ENCODE measurements around the gene SLC9A5.

SLC9A5 gene

GRCh38 chr16:67248401-67249177 lies at the start of gene SLC9A5:
SLC9A5 (plus strand) TSS chr16:67248979; CDS start chr16:67249015, 36 bp downstream.
- Histone ChIP-seq H3K9ac (ENCODE audit: low read depth, low read length) (peak within 1 kb of the TSS; percentile 71), H3K79me2 (ENCODE audit: insufficient read depth, low read length) (0 out of 2 replicates have a peak, but pooled peaks cover 3% of the 10 kb centered on the region), H3K9me3 (ENCODE audit: insufficient read depth, low read length, severe bottlenecking) (no peaks in the 10 kb centered on the region), H3K27ac (ENCODE audit: low read length) (peak within 1 kb of the TSS; percentile 41; the same call in 1 of the 2 replicates), H3K4me3 (ENCODE audit: low read depth in 1 of 2, low read length in 2 of 2) (peak within 1 kb of the TSS; percentile 19 to 79; a peak in 3 of 4 replicates), H3K4me1 (ENCODE audit: insufficient read depth, low read length) (peaks cover 55% of the 10 kb centered on the region), H3K36me3 (ENCODE audit: insufficient read depth, low read length) (no peaks in the 10 kb centered on the region), H4K20me1 (ENCODE audit: insufficient read depth, low read length) (peaks cover 14% of the 10 kb centered on the region), H3K4me2 (ENCODE audit: insufficient read depth, low read length) (peak within 1 kb of the TSS; percentile 69), H3K27me3 (ENCODE audit: insufficient read depth, low read length, poor library complexity) (peaks cover 26% of the 10 kb centered on the region), H2AFZ (ENCODE audit: low read depth, low read length) (peak within 1 kb of the TSS; percentile 76)
- peak; percentile 21 for TF ChIP-seq CTCF (IDR thresholded peaks at IDR 0.05; ENCODE audit: borderline replicate concordance, extremely low read depth, low read length, poor library complexity, severe bottlenecking)
- peak; percentile 70 for TF ChIP-seq EZH2 (IDR thresholded peaks at IDR 0.05; ENCODE audit: borderline replicate concordance, low read depth, low read length, severe bottlenecking)
- DNase-seq (peak; percentile 21), ATAC-seq (ENCODE audit: insufficient read depth, low read depth) (no peak)

GRCh38 chr16:67199011-67199807 lies 49.6 kb upstream of the SLC9A5 start, which contains the start of gene ELMO3:
ELMO3 (plus strand) TSS chr16:67199131; CDS start chr16:67199327, 196 bp downstream.
- no peak for ATAC-seq (ENCODE audit: insufficient read depth, low read depth)
- H3K36me3 ChIP-seq (ENCODE audit: insufficient read depth, low read length), result peaks cover 93% of the 10 kb centered on the region

GRCh38 chr16:67199808-67200198 lies 49.0 kb upstream of the SLC9A5 start:
- H3K27ac ChIP-seq (ENCODE audit: low read length), result no peak overlapping the region
- H3K27me3 ChIP-seq (ENCODE audit: insufficient read depth, low read length, poor library complexity), result no peaks in the 10 kb centered on the region
- no peaks in the 10 kb centered on the region; the same call in none of the 2 replicates for H3K4me1 ChIP-seq (ENCODE audit: insufficient read depth, low read length)
- H3K4me2 ChIP-seq (ENCODE audit: insufficient read depth, low read length), result no peak overlapping the region
- DNase-seq (no peak), ATAC-seq (ENCODE audit: insufficient read depth, low read depth) (no peak)
- no peak overlapping the region for H3K9ac ChIP-seq (ENCODE audit: low read depth, low read length)
- H3K36me3 ChIP-seq (ENCODE audit: insufficient read depth, low read length), result peaks cover 89% of the 10 kb centered on the region
- H3K79me2 ChIP-seq (ENCODE audit: insufficient read depth, low read length), result peaks cover 4% of the 10 kb centered on the region
- H3K9me3 ChIP-seq (ENCODE audit: insufficient read depth, low read length, severe bottlenecking), result no peaks in the 10 kb centered on the region
- H4K20me1 ChIP-seq (ENCODE audit: insufficient read depth, low read length), result peaks cover 31% of the 10 kb centered on the region
- no peak overlapping the region for H2AFZ ChIP-seq (ENCODE audit: low read depth, low read length)
- H3K4me3 ChIP-seq (ENCODE audit: low read depth in 1 of 2, low read length in 2 of 2), result no peak overlapping the region
- TF ChIP-seq CTCF (IDR thresholded peaks at IDR 0.05; ENCODE audit: borderline replicate concordance, extremely low read depth, low read length, poor library complexity, severe bottlenecking), result no peak
- no peak for TF ChIP-seq EZH2 (IDR thresholded peaks at IDR 0.05; ENCODE audit: borderline replicate concordance, low read depth, low read length, severe bottlenecking)

More at GRCh38 chr16:67199011-67199807, 49.6 kb upstream of the SLC9A5 start, which contains the start of gene ELMO3:
- Histone ChIP-seq H3K4me3 (ENCODE audit: low read depth in 1 of 2, low read length in 2 of 2) (no peak within 1 kb of the TSS), H3K4me2 (ENCODE audit: insufficient read depth, low read length) (no peak within 1 kb of the TSS), H2AFZ (ENCODE audit: low read depth, low read length) (no peak within 1 kb of the TSS), H3K9ac (ENCODE audit: low read depth, low read length) (no peak within 1 kb of the TSS), H3K4me1 (ENCODE audit: insufficient read depth, low read length) (peaks cover 6% of the 10 kb centered on the region), H3K27ac (ENCODE audit: low read length) (no peak within 1 kb of the TSS), H3K79me2 (ENCODE audit: insufficient read depth, low read length) (peaks cover 10% of the 10 kb centered on the region), H3K27me3 (ENCODE audit: insufficient read depth, low read length, poor library complexity) (no peaks in the 10 kb centered on the region), H4K20me1 (ENCODE audit: insufficient read depth, low read length) (peaks cover 37% of the 10 kb centered on the region), H3K9me3 (ENCODE audit: insufficient read depth, low read length, severe bottlenecking) (no peaks in the 10 kb centered on the region)
- TF ChIP-seq EZH2 (IDR thresholded peaks at IDR 0.05; ENCODE audit: borderline replicate concordance, low read depth, low read length, severe bottlenecking) (no peak), CTCF (IDR thresholded peaks at IDR 0.05; ENCODE audit: borderline replicate concordance, extremely low read depth, low read length, poor library complexity, severe bottlenecking) (no peak)
- DNase-seq, result no peak
